HL-60 (cell line): ENCODE data around the gene GTF2H3.
A peak's percentile ranks its signal among the peaks of the same experiment; 100 is the strongest.

Experiments
- DNase-seq, 2 experiments: peaks; one replicate each; pipeline ENCODE4 v3.0.0-alpha.2; 2010 to 2020; ENCODE audit warnings: low read depth in 1 of 2, low spot score in 1 of 2
- H3K27ac ChIP-seq: fragments of 250-450 bp; sonication (Bioruptor Pico); replicated peaks from 2 replicates; pipeline ENCODE4 v1.5.1; 2020; ENCODE audit warnings: mild to moderate bottlenecking, moderate library complexity
- H3K27me3 ChIP-seq: fragments of 250-450 bp; sonication (Bioruptor Pico); 2 replicates; pipeline ENCODE4 v1.5.1; 2021; ENCODE audit warnings: mild to moderate bottlenecking, moderate library complexity; ENCODE audit not compliant: insufficient read depth, poor library complexity, severe bottlenecking
- H3K4me3 ChIP-seq: replicated peaks from 2 replicates; pipeline ENCODE4 v1.5.1; 2011; ENCODE audit warnings: mild to moderate bottlenecking, control low read depth, low read length; ENCODE audit not compliant: insufficient read depth
- GABPA ChIP-seq: IDR thresholded peaks from 2 replicates; pipeline ENCODE4 v1.6.1; 2012; ENCODE audit warnings: low read depth
- POLR2AphosphoS5 ChIP-seq: IDR thresholded peaks from 2 replicates; pipeline ENCODE4 v1.6.1; 2012; ENCODE audit warnings: low read depth
- REST ChIP-seq: IDR thresholded peaks from 2 replicates; pipeline ENCODE4 v1.6.1; 2012; ENCODE audit warnings: low read depth; ENCODE audit not compliant: insufficient replicate concordance
- SPI1 ChIP-seq: IDR thresholded peaks from 2 replicates; pipeline ENCODE4 v1.6.1; 2012; ENCODE audit warnings: low read depth, mild to moderate bottlenecking, borderline replicate concordance
- TF ChIP-seq, protein P1 (sequence below): IDR thresholded peaks from one replicate; pipeline ENCODE4 v1.5.1; 2011; ENCODE audit warnings: low read length, control low read depth, inconsistent platforms; ENCODE audit not compliant: insufficient read depth

The GTF2H3 gene

DNA sequence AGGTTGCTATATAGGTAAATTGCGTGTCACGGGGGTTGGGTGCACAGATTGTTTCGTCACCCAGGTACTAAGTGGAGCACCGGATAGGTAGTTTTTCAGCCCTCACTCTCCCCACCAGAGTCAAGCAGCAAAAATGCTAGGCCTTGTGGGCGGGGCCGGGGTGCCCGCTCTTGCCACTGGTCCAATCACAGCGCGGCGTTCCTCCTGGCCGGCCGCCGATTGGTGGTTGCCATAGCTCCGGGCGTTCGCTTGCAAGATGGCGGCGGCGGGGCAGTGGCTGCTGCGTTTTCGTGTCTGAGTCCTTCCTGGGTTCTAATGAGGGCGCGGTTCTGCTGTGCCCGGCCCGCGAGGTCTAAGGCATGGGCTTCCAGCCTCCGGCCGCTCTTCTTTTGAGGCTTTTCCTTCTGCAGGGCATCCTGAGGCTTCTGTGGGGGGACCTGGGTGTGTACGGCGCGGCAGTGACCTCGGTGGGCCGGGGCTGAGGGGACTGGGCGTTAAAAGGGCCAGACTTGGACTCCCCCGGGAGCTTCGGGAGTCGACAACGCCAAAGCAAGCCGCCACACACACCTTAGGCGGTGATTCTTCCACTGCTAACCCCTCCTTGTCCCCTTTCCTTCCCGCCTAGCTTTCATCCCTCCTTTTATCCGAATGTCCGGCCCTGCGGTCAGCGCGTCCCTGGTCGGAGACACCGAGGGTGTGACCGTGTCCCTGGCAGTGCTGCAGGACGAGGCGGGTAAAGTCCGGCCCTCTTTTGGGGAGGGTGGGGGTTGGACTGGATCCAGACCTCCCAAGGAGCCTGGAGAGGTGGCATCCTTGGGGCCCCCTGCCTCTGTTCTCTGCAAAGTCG lies 37.5 kb downstream of the GTF2H3 start, which contains the start of gene TCTN2:
TSS of gene TCTN2 (plus strand) at position 232 of the 847 bp plus-strand sequence. CDS start at position 360, 128 bp downstream.
- no peak within 1 kb of the TSS for H3K27ac ChIP-seq

GRCh38 chr12:123671876-123672275 lies 38.2 kb downstream of the GTF2H3 start:
- TF ChIP-seq SPI1 (no peak), POLR2AphosphoS5 (no peak), REST (no peak), GABPA (no peak)
- TF ChIP-seq, protein P1, sequence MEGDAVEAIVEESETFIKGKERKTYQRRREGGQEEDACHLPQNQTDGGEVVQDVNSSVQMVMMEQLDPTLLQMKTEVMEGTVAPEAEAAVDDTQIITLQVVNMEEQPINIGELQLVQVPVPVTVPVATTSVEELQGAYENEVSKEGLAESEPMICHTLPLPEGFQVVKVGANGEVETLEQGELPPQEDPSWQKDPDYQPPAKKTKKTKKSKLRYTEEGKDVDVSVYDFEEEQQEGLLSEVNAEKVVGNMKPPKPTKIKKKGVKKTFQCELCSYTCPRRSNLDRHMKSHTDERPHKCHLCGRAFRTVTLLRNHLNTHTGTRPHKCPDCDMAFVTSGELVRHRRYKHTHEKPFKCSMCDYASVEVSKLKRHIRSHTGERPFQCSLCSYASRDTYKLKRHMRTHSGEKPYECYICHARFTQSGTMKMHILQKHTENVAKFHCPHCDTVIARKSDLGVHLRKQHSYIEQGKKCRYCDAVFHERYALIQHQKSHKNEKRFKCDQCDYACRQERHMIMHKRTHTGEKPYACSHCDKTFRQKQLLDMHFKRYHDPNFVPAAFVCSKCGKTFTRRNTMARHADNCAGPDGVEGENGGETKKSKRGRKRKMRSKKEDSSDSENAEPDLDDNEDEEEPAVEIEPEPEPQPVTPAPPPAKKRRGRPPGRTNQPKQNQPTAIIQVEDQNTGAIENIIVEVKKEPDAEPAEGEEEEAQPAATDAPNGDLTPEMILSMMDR = no peak
- Histone ChIP-seq H3K27ac (no peak overlapping the region), H3K4me3 (no peak overlapping the region), H3K27me3 (no peaks in the 10 kb centered on the region)
- DNase-seq = no peak

More for the DNA sequence above, 37.5 kb downstream of the GTF2H3 start, which contains the start of gene TCTN2:
- H3K27me3 ChIP-seq = no peaks in the 10 kb centered on the region
- peak; percentile 74 to 92 for DNase-seq
- peak within 1 kb of the TSS; percentile 77 for H3K4me3 ChIP-seq
- TF ChIP-seq GABPA (no peak), POLR2AphosphoS5 (no peak; the same call in 1 of the 2 replicates), REST (no peak), SPI1 (no peak)
- TF ChIP-seq, protein P1 = no peak

GRCh38 chr12:123675436-123675835 lies 41.8 kb downstream of the GTF2H3 start:
- TF ChIP-seq GABPA (no peak), REST (no peak)
- no peak overlapping the region for H3K4me3 ChIP-seq
- H3K27me3 ChIP-seq = no peaks in the 10 kb centered on the region
- H3K27ac ChIP-seq = no peak overlapping the region
- DNase-seq = no peak
